GM19328 (cell line): ENCODE measurements around the gene RAB8A.
A peak's percentile ranks its signal among the peaks of the same experiment; 100 is the strongest.
"Not testable (repeated sequence)": the region's sequence is repeated elsewhere in the genome, so short reads cannot be mapped to it uniquely, and the experiment has no call there.

Experiments used
- ATAC-seq: cut with Tn5 transposase; IDR thresholded peaks from one replicate; pipeline ENCODE4 v1.9.1; 2021; ENCODE audit warnings: mild to moderate bottlenecking, moderate library complexity; ENCODE audit not compliant: unreplicated experiment

The RAB8A gene

GRCh38 chr19:16111909-16112752, 442 bp downstream of the RAB8A start:
- ATAC-seq: peak; percentile 1

- ATAC-seq: no peak
Observed at GRCh38 chr19:16112778-16113177, 1.1 kb downstream of the RAB8A start.

GRCh38 chr19:16113727-16114126, 2.0 kb downstream of the RAB8A start:
- ATAC-seq: no peak

- ATAC-seq: no peak
Observed at GRCh38 chr19:16115301-16116039, 3.8 kb downstream of the RAB8A start.

GRCh38 chr19:16116067-16116466, 4.4 kb downstream of the RAB8A start:
- no peak for ATAC-seq

- ATAC-seq: no peak
Observed at GRCh38 chr19:16117594-16118033, 5.9 kb downstream of the RAB8A start.

- ATAC-seq: peak; percentile 68
Observed at GRCh38 chr19:16118489-16119033, 6.9 kb downstream of the RAB8A start.

- ATAC-seq: not testable (repeated sequence)
Observed at GRCh38 chr19:16119075-16119857, 7.6 kb downstream of the RAB8A start.

- no peak for ATAC-seq
Observed at GRCh38 chr19:16121141-16121540, 9.5 kb downstream of the RAB8A start.

- ATAC-seq: no peak
Observed at GRCh38 chr19:16121967-16122366, 10.3 kb downstream of the RAB8A start.

GRCh38 chr19:16124953-16125352, 13.3 kb downstream of the RAB8A start:
- no peak for ATAC-seq

- no peak for ATAC-seq
Observed at GRCh38 chr19:16125737-16126495, 14.2 kb downstream of the RAB8A start.

- ATAC-seq: no peak
Observed at GRCh38 chr19:16127080-16127479, 15.4 kb downstream of the RAB8A start.

GRCh38 chr19:16127776-16128371, 16.2 kb downstream of the RAB8A start:
- ATAC-seq: no peak

GRCh38 chr19:16131648-16132047, 20.0 kb downstream of the RAB8A start:
- no peak for ATAC-seq

GRCh38 chr19:16133818-16134217, 22.1 kb downstream of the RAB8A start:
- no peak for ATAC-seq

- no peak for ATAC-seq
Observed at GRCh38 chr19:16134510-16134909, 22.8 kb downstream of the RAB8A start.

GRCh38 chr19:16135430-16136127, 23.9 kb downstream of the RAB8A start:
- no peak for ATAC-seq
